Fibroblast of skin of abdomen (primary cell): ENCODE data around the gene TTC39A.

Experiments used
- DNase-seq: peaks from one replicate; pipeline ENCODE4 v3.0.0-alpha.2; 2013

TTC39A gene

GRCh38 chr1:51296383-51297357 is 33.7 kb downstream of the TTC39A start:
- peak; percentile 77 for DNase-seq

- no peak for DNase-seq
These were observed 34.4 kb downstream of the TTC39A start for GRCh38 chr1:51295926-51296325.

- no peak for DNase-seq
These were observed 35.7 kb downstream of the TTC39A start for GRCh38 chr1:51294566-51295184.

GRCh38 chr1:51293898-51294515 is 36.4 kb downstream of the TTC39A start:
- DNase-seq: no peak

GRCh38 chr1:51290489-51290847 is 39.9 kb downstream of the TTC39A start:
- DNase-seq: no peak

- no peak for DNase-seq
These were observed 40.5 kb downstream of the TTC39A start for GRCh38 chr1:51289676-51290488.

GRCh38 chr1:51288578-51288977 is 41.8 kb downstream of the TTC39A start:
- DNase-seq: no peak

GRCh38 chr1:51287966-51288365 is 42.4 kb downstream of the TTC39A start:
- DNase-seq: no peak

GRCh38 chr1:51285055-51285454 is 45.3 kb downstream of the TTC39A start:
- no peak for DNase-seq

- DNase-seq: no peak
These were observed 45.8 kb downstream of the TTC39A start for GRCh38 chr1:51284487-51284954.

GRCh38 chr1:51283979-51284378 is 46.4 kb downstream of the TTC39A start:
- DNase-seq: no peak

- no peak for DNase-seq
These were observed 47.8 kb downstream of the TTC39A start for GRCh38 chr1:51282605-51283004.

- no peak for DNase-seq
These were observed 48.6 kb downstream of the TTC39A start for GRCh38 chr1:51281807-51282206.

GRCh38 chr1:51280321-51280978 is 49.9 kb downstream of the TTC39A start:
- DNase-seq: no peak

- DNase-seq: no peak
These were observed 54.1 kb downstream of the TTC39A start for GRCh38 chr1:51276286-51276685.

GRCh38 chr1:51274676-51275075 is 55.7 kb downstream of the TTC39A start:
- no peak for DNase-seq

- DNase-seq: no peak
These were observed 57.4 kb downstream of the TTC39A start for GRCh38 chr1:51272916-51273315.

- peak; percentile 48 for DNase-seq
These were observed 59.6 kb downstream of the TTC39A start for GRCh38 chr1:51270751-51271150.

GRCh38 chr1:51268634-51269033 is 61.7 kb downstream of the TTC39A start:
- DNase-seq: peak; percentile 15

GRCh38 chr1:51266791-51267190 is 63.6 kb downstream of the TTC39A start:
- no peak for DNase-seq

GRCh38 chr1:51266181-51266580 is 64.2 kb downstream of the TTC39A start:
- DNase-seq: no peak

GRCh38 chr1:51265618-51266017 is 64.7 kb downstream of the TTC39A start:
- no peak for DNase-seq
